Smooth muscle cell (in vitro differentiated cells): ENCODE data around the gene AMPH. TPM values are rescaled to one million over a fixed set of nuclear protein-coding genes. Genes with fewer than 3 reads are reported as not detected.

ENCODE experiments used
- DNase-seq: peaks from one replicate; lab custom pipeline; 2025; ENCODE audit not compliant: unreplicated experiment; lab: John Stamatoyannopoulos, UW
- H2AFZ ChIP-seq: fragments of 200-600 bp; sonication (generic); 2 replicates; pipeline ENCODE4 v1.6.0; 2016; ENCODE audit warnings: antibody characterized with exemption, low read depth, mild to moderate bottlenecking
- H3F3A ChIP-seq: fragments of 200-600 bp; sonication (generic); 2 replicates; pipeline ENCODE4 v1.6.0; 2017; ENCODE audit warnings: antibody characterized with exemption, low read depth
- H3K27ac ChIP-seq: fragments of 200-600 bp; sonication (generic); 2 replicates; pipeline ENCODE4 v1.5.1; 2016; ENCODE audit warnings: low read depth, mild to moderate bottlenecking
- H3K27me3 ChIP-seq: fragments of 200-600 bp; sonication (generic); 2 replicates; pipeline ENCODE4 v1.6.1; 2016; ENCODE audit warnings: low read depth, mild to moderate bottlenecking
- H3K36me3 ChIP-seq: fragments of 200-600 bp; sonication (generic); 2 replicates; pipeline ENCODE4 v1.5.1; 2016; ENCODE audit warnings: low read depth
- H3K4me1 ChIP-seq: fragments of 200-600 bp; sonication (generic); 2 replicates; pipeline ENCODE4 v1.5.1; 2016; ENCODE audit warnings: low read depth
- H3K4me2 ChIP-seq: fragments of 200-600 bp; sonication (generic); 2 replicates; pipeline ENCODE4 v1.6.0; 2016; ENCODE audit warnings: mild to moderate bottlenecking
- H3K4me3 ChIP-seq: fragments of 200-600 bp; sonication (generic); 2 replicates; pipeline ENCODE4 v1.5.1; 2016; ENCODE audit warnings: mild to moderate bottlenecking
- H3K79me2 ChIP-seq: fragments of 200-600 bp; sonication (generic); 2 replicates; pipeline ENCODE4 v1.6.0; 2016; ENCODE audit warnings: low read depth, mild to moderate bottlenecking
- H3K9ac ChIP-seq: fragments of 200-600 bp; sonication (generic); 2 replicates; pipeline ENCODE4 v1.6.0; 2016; ENCODE audit warnings: low read depth
- H3K9me3 ChIP-seq: fragments of 200-600 bp; sonication (generic); replicated peaks from 2 replicates; pipeline ENCODE4 v1.5.1; 2016; ENCODE audit warnings: low read depth
- H4K20me1 ChIP-seq: fragments of 200-600 bp; sonication (generic); 2 replicates; pipeline ENCODE4 v1.6.0; 2016; ENCODE audit warnings: low read depth
- WGBS: methylation state at CpG from one replicate; pipeline ENCODE4 v1.1.7; 2016; ENCODE audit warnings: low lambda C conversion rate; 5-methylcytosine and 5-hydroxymethylcytosine counted together
- polyA plus RNA-seq: library from polyadenylated mRNA; unstranded; fragments of >200 nt; fragmentation: Nextera tagmentation; extraction: Ambion mirVana; gene quantifications from 2 replicates; pipeline ENCODE4 v1.2.1, GENCODE V29; 2016
- total RNA-seq: library from RNA; depleted of rRNA; stranded (reverse); fragments of >200 nt; gene quantifications from 2 replicates; pipeline ENCODE4 v1.2.3, GENCODE V29; 2014
- TF ChIP-seq, protein P1 (sequence below): fragments of 200-600 bp; sonication (generic); IDR thresholded peaks from 2 replicates; pipeline ENCODE4 v1.5.1; 2017; ENCODE audit warnings: borderline replicate concordance, mild to moderate bottlenecking, antibody characterized with exemption; ENCODE audit not compliant: insufficient read depth, poor library complexity, severe bottlenecking

Gene AMPH
- total and polyA plus RNA-seq, 2 experiments from 2014 or later = 1.6 to 2.4 TPM

DNA sequence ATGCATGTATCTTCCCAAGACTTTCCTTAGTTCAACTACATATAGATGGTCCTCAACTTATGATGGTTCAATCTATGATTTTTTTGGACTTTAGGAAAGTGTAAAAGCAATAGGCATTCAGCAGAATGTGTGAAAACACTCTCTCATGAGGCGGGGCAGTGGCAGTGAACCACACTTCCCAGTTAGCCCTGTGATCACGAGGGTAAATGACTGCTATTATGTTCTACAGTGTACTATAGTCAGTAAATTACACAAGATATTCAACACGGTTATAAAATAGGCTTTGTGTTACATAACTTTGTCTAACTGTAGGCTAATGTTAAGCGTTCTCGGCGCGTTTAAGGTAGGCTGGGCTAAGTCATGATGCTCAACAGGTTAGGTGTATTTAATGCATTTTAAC is 169.3 kb downstream of the AMPH start:
- H3K4me1 ChIP-seq = no peaks in the 10 kb centered on the region
- no peaks in the 10 kb centered on the region for H4K20me1 ChIP-seq
- no peaks in the 10 kb centered on the region for H3K9me3 ChIP-seq
- H3K27me3 ChIP-seq = no peaks in the 10 kb centered on the region
- TF ChIP-seq, protein P1, sequence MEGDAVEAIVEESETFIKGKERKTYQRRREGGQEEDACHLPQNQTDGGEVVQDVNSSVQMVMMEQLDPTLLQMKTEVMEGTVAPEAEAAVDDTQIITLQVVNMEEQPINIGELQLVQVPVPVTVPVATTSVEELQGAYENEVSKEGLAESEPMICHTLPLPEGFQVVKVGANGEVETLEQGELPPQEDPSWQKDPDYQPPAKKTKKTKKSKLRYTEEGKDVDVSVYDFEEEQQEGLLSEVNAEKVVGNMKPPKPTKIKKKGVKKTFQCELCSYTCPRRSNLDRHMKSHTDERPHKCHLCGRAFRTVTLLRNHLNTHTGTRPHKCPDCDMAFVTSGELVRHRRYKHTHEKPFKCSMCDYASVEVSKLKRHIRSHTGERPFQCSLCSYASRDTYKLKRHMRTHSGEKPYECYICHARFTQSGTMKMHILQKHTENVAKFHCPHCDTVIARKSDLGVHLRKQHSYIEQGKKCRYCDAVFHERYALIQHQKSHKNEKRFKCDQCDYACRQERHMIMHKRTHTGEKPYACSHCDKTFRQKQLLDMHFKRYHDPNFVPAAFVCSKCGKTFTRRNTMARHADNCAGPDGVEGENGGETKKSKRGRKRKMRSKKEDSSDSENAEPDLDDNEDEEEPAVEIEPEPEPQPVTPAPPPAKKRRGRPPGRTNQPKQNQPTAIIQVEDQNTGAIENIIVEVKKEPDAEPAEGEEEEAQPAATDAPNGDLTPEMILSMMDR = no peak
- no peaks in the 10 kb centered on the region for H3K36me3 ChIP-seq
- no peak overlapping the region for H2AFZ ChIP-seq
- H3K4me2 ChIP-seq = no peak overlapping the region
- no peaks in the 10 kb centered on the region for H3K79me2 ChIP-seq
- H3F3A ChIP-seq = no peaks in the 10 kb centered on the region
- H3K4me3 ChIP-seq = no peak overlapping the region
- no peak for DNase-seq
- H3K27ac ChIP-seq = no peak overlapping the region
- H3K9ac ChIP-seq = no peak overlapping the region
- WGBS = 91% methylated on average over 7 of the region's 7 CpGs

GRCh38 chr7:38453826-38454225 is 177.3 kb downstream of the AMPH start:
- Histone ChIP-seq H3K36me3 (no peaks in the 10 kb centered on the region), H3K4me2 (no peak overlapping the region), H3K27ac (no peak overlapping the region), H3K27me3 (no peaks in the 10 kb centered on the region), H4K20me1 (no peaks in the 10 kb centered on the region), H3F3A (no peaks in the 10 kb centered on the region), H3K4me1 (no peaks in the 10 kb centered on the region), H3K9ac (no peak overlapping the region), H3K4me3 (no peak overlapping the region), H3K79me2 (no peaks in the 10 kb centered on the region), H3K9me3 (no peaks in the 10 kb centered on the region), H2AFZ (no peak overlapping the region)
- TF ChIP-seq, protein P1 = no peak
- WGBS = 93% methylated on average over 5 of the region's 5 CpGs
- no peak for DNase-seq

GRCh38 chr7:38453168-38453567 is 178.0 kb downstream of the AMPH start:
- TF ChIP-seq, protein P1 = no peak
- no peak for DNase-seq
- H3K4me3 ChIP-seq = no peak overlapping the region
- H3K27me3 ChIP-seq = no peaks in the 10 kb centered on the region
- H3F3A ChIP-seq = no peaks in the 10 kb centered on the region
- H2AFZ ChIP-seq = no peak overlapping the region
- no peaks in the 10 kb centered on the region for H3K9me3 ChIP-seq
- H3K36me3 ChIP-seq = no peaks in the 10 kb centered on the region
- H3K79me2 ChIP-seq = no peaks in the 10 kb centered on the region
- no peak overlapping the region for H3K27ac ChIP-seq
- no peak overlapping the region for H3K4me2 ChIP-seq
- H4K20me1 ChIP-seq = no peaks in the 10 kb centered on the region
- no peak overlapping the region for H3K9ac ChIP-seq
- WGBS = 45% methylated on average over 3 of the region's 3 CpGs
- H3K4me1 ChIP-seq = no peaks in the 10 kb centered on the region

DNA sequence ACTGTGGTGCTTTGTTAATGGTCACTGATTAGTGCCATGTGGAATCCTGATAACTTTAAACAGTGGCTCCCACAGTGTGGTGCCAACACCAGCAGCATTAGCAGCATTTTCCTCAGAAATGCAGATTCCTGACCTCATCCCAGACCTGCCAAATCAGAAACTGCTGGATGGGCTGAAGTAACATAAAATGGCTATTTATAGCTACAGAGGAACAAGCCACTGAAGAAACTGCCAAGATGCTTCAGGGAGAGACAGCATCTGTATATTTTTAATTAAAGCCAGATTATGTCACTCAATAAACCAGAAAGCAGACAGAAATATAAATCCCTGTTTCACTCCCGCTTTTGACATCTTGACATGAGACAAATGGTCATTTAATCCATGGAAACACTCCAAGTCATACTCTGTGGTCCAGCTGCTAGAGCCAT is 178.5 kb downstream of the AMPH start:
- WGBS = 50% methylated on average over 1 of the region's 1 CpG

More for the DNA sequence above, 178.5 kb downstream of the AMPH start:
- no peak overlapping the region for H3K4me2 ChIP-seq
- H3K79me2 ChIP-seq = no peaks in the 10 kb centered on the region
- no peaks in the 10 kb centered on the region for H3K9me3 ChIP-seq
- H3F3A ChIP-seq = no peaks in the 10 kb centered on the region
- no peaks in the 10 kb centered on the region for H3K36me3 ChIP-seq
- H3K9ac ChIP-seq = no peak overlapping the region
- TF ChIP-seq, protein P1 = no peak
- no peaks in the 10 kb centered on the region for H4K20me1 ChIP-seq
- no peaks in the 10 kb centered on the region for H3K27me3 ChIP-seq
- no peaks in the 10 kb centered on the region for H3K4me1 ChIP-seq
- DNase-seq = no peak
- no peak overlapping the region for H2AFZ ChIP-seq
- no peak overlapping the region for H3K4me3 ChIP-seq
- H3K27ac ChIP-seq = no peak overlapping the region
